Mucosa of stomach (tissue), 1 donor: Measurements from ENCODE around the gene ZNF8.

ENCODE experiments used
- H3K27me3 ChIP-seq: one replicate; pipeline ENCODE4 v1.7.0; 2013; ENCODE audit warnings: mild to moderate bottlenecking, low read length; ENCODE audit not compliant: control insufficient read depth, insufficient read depth
- H3K36me3 ChIP-seq: one replicate; pipeline ENCODE4 v1.7.0; 2013; ENCODE audit warnings: low read length; ENCODE audit not compliant: control insufficient read depth, insufficient read depth
- H3K4me1 ChIP-seq: one replicate; pipeline ENCODE4 v1.7.0; 2013; ENCODE audit warnings: mild to moderate bottlenecking, low read length; ENCODE audit not compliant: control insufficient read depth, insufficient read depth
- H3K4me3 ChIP-seq: one replicate; pipeline ENCODE4 v1.7.0; 2013; ENCODE audit warnings: low read length
- H3K9ac ChIP-seq: one replicate; pipeline ENCODE4 v1.7.0; 2013; ENCODE audit warnings: mild to moderate bottlenecking, low read length, moderate library complexity
- H3K9me3 ChIP-seq: one replicate; pipeline ENCODE4 v1.7.0; 2013; ENCODE audit warnings: mild to moderate bottlenecking, low read length, moderate library complexity; ENCODE audit not compliant: control insufficient read depth
- donor health status: Pancreatic carcinoma.

The ZNF8 gene

DNA sequence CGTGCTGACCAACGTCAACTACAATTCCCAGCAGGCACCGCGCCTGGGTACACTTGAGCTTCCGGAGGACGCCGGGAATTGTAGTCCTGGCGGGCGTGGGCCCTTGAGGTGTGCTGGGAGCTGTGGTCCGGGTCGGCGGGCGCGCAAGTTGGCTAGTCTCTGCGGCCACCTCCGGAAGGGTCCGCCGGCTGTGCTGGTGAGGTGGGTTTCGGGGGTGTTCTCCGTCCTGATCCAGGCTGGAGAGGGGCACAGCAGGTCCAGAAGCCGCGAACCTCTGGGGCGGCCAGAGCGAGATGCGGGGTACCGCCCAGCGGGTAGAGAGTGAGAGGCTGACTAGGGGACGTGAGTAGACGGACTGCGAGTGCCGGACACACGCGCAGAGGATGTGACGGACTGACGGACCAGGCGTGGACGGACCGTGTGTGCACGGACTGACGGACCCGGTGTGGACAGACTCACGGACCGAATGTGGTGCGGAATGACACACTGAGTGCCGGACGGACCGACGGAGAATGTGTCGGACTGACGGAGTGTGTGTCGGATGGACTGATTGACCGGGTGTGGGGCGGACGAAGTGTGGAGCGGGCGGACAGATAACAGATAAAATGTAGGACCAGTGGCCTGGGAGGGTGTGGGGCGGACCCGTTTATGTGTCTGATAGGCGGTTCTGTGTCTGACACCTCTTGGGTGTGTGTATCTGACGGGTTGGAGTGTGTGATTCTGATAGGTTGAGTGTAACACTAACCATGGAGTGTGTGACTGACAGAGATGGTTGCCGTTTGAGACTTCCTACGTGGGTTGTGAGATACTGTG is 48.4 kb downstream of the ZNF8 start, which contains the start of gene ZSCAN22:
TSS of gene ZSCAN22 (plus strand) at position 81 of the 813 bp plus-strand sequence. CDS start 7,809 bp downstream, outside the sequence.
- no peaks in the 10 kb centered on the region for H3K9me3 ChIP-seq
- no peaks in the 10 kb centered on the region for H3K36me3 ChIP-seq
- peak within 1 kb of the TSS; percentile 91 for H3K4me3 ChIP-seq
- H3K27me3 ChIP-seq, result no peaks in the 10 kb centered on the region
- peak within 1 kb of the TSS; percentile 77 for H3K9ac ChIP-seq
- peaks cover 31% of the 10 kb centered on the region for H3K4me1 ChIP-seq

DNA sequence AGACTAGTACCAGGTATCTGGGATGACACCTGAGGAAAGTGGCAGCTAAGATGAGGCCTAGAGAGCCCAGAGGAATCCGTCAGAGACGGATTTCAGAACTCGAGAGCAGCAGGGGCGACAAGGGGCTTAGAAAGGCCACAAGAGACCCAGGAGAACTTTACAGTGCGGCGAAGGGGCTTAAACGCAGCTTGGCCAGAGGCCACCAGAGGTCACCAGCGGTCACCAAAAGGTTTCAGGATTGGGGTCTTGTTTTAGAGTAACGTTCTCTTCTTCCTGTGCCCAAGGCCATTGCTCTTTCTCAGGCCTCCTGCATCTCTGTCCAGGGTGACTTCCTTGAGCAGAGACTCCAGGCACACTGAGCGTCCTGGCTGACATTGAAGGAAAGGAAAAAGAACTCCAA is 50.2 kb downstream of the ZNF8 start:
- Histone ChIP-seq H3K4me1 (peaks cover 31% of the 10 kb centered on the region), H3K4me3 (no peak overlapping the region), H3K27me3 (no peaks in the 10 kb centered on the region), H3K36me3 (no peaks in the 10 kb centered on the region), H3K9me3 (no peaks in the 10 kb centered on the region), H3K9ac (no peak overlapping the region)

DNA sequence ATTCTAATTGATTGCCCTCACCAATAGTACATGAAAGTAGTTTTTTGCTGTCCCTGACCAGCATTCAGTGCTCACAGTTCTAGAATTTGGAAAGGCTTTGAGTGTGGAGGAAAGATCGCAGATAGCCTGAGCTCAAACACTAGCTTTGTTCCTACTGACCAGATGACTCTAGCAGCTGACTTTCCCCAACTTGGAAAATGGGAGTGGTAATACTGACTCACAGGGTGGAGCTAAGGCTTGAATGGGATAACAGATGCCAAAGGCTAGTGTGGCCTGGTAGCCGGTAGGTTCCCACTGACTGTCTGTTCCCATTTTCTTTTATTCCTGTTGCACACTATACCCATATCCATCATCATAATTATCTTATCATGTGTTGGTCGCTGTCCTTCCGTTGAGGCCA is 51.7 kb downstream of the ZNF8 start:
- Histone ChIP-seq H3K4me3 (no peak overlapping the region), H3K9ac (no peak overlapping the region), H3K9me3 (no peaks in the 10 kb centered on the region), H3K36me3 (no peaks in the 10 kb centered on the region), H3K4me1 (peaks cover 26% of the 10 kb centered on the region), H3K27me3 (no peaks in the 10 kb centered on the region)

- Histone ChIP-seq H3K4me1 (peaks cover 18% of the 10 kb centered on the region), H3K27me3 (no peaks in the 10 kb centered on the region), H3K4me3 (no peak overlapping the region), H3K9ac (no peak overlapping the region), H3K9me3 (no peaks in the 10 kb centered on the region), H3K36me3 (peaks cover 8% of the 10 kb centered on the region)
Observed at GRCh38 chr19:58332697-58333096, 53.9 kb downstream of the ZNF8 start.

DNA sequence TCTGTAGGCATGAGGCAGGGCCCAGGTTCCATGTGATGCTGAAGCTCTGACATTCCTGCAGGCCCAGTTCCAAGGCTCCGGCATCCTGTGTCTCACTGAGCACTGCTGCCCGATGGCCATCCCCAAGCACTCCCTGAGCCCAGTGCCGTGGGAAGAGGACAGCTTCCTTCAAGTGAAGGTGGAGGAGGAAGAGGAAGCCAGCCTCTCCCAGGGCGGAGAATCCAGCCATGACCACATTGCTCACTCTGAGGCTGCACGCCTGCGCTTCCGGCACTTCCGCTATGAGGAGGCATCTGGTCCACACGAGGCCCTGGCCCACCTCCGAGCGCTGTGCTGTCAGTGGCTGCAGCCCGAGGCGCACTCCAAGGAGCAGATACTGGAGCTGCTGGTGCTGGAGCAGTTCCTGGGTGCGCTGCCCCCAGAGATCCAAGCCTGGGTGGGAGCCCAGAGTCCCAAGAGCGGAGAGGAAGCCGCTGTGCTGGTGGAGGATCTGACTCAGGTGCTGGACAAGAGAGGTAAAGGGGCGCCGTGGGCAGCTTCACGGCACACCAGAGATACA is 56.0 kb downstream of the ZNF8 start:
- peaks cover 8% of the 10 kb centered on the region for H3K36me3 ChIP-seq
- no peak overlapping the region for H3K4me3 ChIP-seq
- H3K9ac ChIP-seq, result no peak overlapping the region
- H3K27me3 ChIP-seq, result no peaks in the 10 kb centered on the region
- H3K9me3 ChIP-seq, result no peaks in the 10 kb centered on the region
- H3K4me1 ChIP-seq, result peaks cover 11% of the 10 kb centered on the region

GRCh38 chr19:58335630-58336029 is 56.9 kb downstream of the ZNF8 start:
- Histone ChIP-seq H3K9ac (no peak overlapping the region), H3K27me3 (no peaks in the 10 kb centered on the region), H3K4me1 (peaks cover 5% of the 10 kb centered on the region), H3K4me3 (no peak overlapping the region), H3K9me3 (no peaks in the 10 kb centered on the region), H3K36me3 (peaks cover 8% of the 10 kb centered on the region)

- no peaks in the 10 kb centered on the region for H3K4me1 ChIP-seq
- H3K36me3 ChIP-seq, result peaks cover 8% of the 10 kb centered on the region
- no peaks in the 10 kb centered on the region for H3K9me3 ChIP-seq
- H3K27me3 ChIP-seq, result no peaks in the 10 kb centered on the region
- H3K9ac ChIP-seq, result no peak overlapping the region
- no peak overlapping the region for H3K4me3 ChIP-seq
Observed at GRCh38 chr19:58336216-58336615, 57.5 kb downstream of the ZNF8 start.

GRCh38 chr19:58336820-58337219 is 58.1 kb downstream of the ZNF8 start:
- Histone ChIP-seq H3K27me3 (no peaks in the 10 kb centered on the region), H3K4me1 (no peaks in the 10 kb centered on the region), H3K9ac (no peak overlapping the region), H3K36me3 (peaks cover 8% of the 10 kb centered on the region), H3K9me3 (no peaks in the 10 kb centered on the region), H3K4me3 (no peak overlapping the region)

DNA sequence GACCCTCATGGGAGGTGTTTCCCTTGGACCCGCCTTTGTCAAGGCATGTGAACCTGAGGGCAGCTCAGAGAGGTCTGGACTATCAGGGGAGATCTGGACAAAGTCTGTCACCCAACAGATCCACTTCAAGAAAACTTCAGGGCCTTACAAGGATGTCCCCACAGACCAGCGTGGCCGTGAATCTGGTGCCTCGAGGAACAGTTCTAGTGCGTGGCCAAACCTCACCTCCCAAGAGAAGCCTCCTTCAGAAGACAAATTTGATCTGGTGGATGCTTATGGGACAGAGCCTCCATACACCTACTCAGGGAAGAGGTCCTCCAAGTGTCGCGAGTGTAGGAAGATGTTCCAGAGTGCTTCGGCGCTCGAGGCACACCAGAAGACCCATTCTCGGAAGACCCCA is 59.6 kb downstream of the ZNF8 start:
- Histone ChIP-seq H3K4me1 (no peaks in the 10 kb centered on the region), H3K4me3 (no peak overlapping the region), H3K27me3 (no peaks in the 10 kb centered on the region), H3K9me3 (no peaks in the 10 kb centered on the region), H3K36me3 (peaks cover 8% of the 10 kb centered on the region), H3K9ac (no peak overlapping the region)

- peaks cover 8% of the 10 kb centered on the region for H3K36me3 ChIP-seq
- no peaks in the 10 kb centered on the region for H3K27me3 ChIP-seq
- no peaks in the 10 kb centered on the region for H3K9me3 ChIP-seq
- H3K4me1 ChIP-seq, result no peaks in the 10 kb centered on the region
- H3K4me3 ChIP-seq, result no peak overlapping the region
- no peak overlapping the region for H3K9ac ChIP-seq
Observed at GRCh38 chr19:58338825-58339558, 60.2 kb downstream of the ZNF8 start.

DNA sequence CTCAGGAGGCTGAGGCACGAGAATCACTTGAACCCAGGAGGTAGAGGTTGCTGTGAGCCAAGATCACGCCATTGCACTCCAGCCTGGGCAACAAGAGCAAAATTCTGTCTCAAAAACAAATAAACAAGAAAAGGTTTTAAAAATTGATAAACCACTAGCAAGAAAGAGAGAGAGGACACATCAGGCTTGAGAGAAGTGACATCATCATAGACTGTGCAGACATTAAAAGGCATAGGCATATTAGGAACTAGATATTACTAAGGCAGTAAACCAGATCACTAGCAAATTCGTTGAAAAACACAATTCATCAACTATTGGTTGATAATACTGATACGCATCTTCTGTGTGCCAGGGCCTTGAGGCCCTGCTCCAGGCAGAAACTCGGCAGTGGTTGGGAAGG is 66.8 kb downstream of the ZNF8 start:
- H3K4me1 ChIP-seq, result peaks cover 5% of the 10 kb centered on the region

More for the DNA sequence above, 66.8 kb downstream of the ZNF8 start:
- H3K27me3 ChIP-seq, result peaks cover 41% of the 10 kb centered on the region
- no peaks in the 10 kb centered on the region for H3K36me3 ChIP-seq
- H3K9me3 ChIP-seq, result no peaks in the 10 kb centered on the region
- no peak overlapping the region for H3K9ac ChIP-seq
- H3K4me3 ChIP-seq, result no peak overlapping the region
